ENCODE results near the gene PRKN.

PRKN gene

GRCh38 chr6:162363757-162364156, 363.8 kb downstream of the PRKN start:
- DNase-seq = no peak

GRCh38 chr6:162360901-162361567, 366.5 kb downstream of the PRKN start:
- no peak for DNase-seq

GRCh38 chr6:162358625-162359024, 368.9 kb downstream of the PRKN start:
- no peak for DNase-seq

GRCh38 chr6:162345051-162345511, 382.5 kb downstream of the PRKN start:
- no peak for DNase-seq

- DNase-seq = no peak
These were observed 382.9 kb downstream of the PRKN start for GRCh38 chr6:162344646-162345010.

DNA sequence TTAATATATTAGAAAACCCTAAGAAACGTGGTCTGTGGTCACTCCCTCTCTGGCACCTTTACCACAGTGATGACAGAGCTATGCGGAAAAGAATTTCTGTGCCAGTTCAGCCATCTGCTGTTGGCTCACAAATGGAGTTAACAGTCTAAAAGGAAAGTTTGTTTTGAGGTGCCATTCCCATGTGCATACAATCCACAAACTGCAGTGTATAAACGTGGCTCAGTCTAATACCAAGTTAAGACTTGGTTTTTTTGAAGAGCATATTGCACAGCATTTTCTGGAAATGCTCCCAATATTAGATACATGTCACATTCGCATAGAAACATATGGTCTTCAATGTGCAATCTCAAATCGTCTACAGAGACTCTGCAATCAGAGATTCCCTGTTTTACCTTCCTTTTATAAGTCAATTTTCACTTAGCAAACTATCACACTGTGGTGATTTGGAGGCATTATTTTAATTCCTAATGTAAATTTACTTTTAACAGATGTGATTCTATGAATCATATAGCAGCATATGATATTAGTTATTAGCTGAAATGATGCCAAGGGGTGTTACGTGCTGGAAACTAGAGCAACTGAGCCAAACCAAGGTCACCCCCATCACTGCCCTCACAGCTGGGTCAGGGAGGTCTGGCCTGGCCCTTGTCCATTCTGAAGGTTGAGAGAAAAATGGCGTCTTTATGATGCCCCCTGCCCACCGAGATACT, 383.5 kb downstream of the PRKN start:
- no peak for DNase-seq

DNA sequence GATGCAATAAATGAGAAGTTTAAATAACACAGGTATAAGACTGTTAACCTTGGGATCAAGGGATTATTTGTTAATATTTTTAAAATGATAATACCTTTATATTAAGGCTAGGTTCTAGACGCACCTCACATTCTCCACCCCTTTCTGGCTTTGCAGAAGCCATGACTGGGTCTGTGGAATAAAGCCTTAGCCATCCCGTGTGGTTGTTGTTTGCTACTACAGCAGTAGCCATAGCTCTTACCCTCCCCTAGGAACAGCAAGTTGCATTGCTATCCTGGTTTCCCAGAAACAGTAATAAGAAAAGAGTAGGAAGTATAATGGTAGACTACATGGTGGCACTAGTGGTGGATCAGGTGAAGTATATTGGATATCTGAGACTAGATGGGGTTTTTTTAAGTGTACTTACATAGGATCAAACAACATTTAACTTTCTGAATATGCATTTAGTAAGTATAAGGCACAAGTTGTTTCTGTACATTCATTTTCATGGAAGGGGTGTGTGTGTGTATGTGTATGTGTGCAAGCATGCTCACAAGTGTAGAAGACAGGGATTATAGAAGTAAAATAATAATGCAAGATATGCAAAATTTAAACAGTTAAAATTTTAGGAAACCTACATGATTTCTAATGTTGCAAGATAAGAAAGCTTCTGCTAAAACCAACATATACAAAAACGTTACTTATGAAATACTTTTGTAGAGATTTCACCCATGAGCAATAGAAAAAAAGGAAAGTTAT, 384.2 kb downstream of the PRKN start:
- DNase-seq = no peak

DNA sequence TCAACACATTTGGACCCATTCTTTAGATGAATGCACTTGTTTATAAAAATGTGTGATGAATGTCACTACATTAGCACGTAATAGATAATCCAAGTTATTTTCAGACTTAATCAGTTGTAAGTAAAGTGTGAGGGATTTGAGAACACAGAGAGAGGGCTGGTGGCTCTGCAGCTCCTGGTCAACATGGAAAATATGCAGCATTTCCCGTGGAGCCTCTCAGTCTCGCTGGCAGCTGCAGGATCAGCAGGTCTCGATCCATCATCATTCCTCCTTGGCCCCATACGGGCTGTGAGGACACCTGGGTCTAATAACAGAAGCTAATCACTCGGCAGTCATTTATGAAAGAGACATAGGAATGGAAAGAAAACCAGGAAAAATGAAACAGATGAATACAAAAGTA, 390.2 kb downstream of the PRKN start:
- no peak for DNase-seq

DNA sequence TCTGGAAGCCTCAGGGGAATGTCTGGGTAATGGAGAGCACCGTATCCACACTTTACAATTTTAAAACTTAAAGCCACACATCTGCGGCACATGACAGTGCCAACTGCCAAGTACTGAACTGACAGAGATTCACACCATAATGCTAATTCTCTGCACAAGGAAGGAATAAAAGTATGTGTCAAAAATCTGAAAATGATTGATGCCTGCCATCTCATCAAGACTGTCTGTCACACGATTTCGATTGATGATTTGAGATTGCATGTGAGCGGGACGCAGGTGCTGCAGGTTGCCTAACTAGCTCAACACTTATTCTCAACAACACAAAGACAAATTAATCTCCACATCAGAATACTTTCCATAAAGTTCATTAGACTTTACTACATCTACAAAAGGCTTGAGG, 391.2 kb downstream of the PRKN start:
- DNase-seq = no peak

- DNase-seq = no peak
These were observed 395.2 kb downstream of the PRKN start for GRCh38 chr6:162332365-162332764.

GRCh38 chr6:162331911-162332310, 395.7 kb downstream of the PRKN start:
- no peak for DNase-seq

- no peak for DNase-seq
These were observed 401.7 kb downstream of the PRKN start for GRCh38 chr6:162325826-162326225.

- DNase-seq = no peak
These were observed 402.5 kb downstream of the PRKN start for GRCh38 chr6:162325051-162325450.

DNA sequence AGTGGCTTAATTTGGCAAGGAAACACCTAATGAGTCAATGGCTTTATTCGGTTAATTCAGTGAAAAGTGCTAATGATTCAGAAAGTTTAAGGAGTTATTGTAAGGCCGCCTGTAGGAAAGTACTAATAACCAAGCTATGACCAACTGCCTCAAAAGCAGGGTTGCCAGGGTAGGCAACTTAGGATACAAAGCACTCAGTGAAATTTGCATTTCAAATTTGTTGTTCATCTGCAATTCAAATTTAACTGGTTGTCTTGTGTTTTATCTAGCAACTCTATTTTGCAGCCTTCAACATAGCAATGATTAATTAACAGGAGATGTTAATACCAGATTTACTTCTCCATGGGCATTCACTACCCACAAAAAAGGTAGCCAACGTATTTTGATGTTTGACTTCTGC, 412.3 kb downstream of the PRKN start:
- DNase-seq = no peak

DNA sequence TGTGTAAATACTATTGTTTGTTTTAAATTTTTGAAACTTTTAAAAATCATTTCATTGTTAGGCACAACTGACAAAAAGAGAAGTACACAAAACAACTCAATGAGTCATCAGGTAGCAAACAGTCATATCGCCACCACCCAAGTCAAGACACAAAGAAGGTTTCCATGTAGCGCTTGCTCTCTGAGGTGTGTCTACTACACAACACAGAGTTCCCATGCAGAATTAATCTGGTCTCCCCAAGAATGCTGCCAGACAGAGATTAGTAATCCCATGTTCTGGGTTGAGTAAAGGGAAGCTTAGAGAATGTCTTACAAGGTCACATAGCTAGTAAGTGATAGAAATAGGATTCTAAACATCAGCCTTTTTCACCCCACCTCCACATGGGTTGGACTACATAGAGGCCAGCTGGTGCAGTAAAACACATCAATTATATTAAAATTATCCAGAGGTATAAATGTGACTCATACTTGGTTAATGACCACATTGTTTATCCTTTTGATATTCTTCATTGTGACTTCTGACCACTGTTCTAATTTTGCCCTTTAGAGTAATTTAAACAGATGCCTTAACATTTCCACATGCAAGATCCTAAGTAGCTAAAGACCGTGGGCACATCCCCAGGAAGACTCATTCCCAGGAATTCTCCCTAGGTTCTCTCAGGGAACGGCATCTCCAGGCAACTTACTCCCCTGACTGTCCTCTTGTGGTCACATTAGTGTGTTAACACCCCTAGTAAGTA, 413.5 kb downstream of the PRKN start:
- no peak for DNase-seq

GRCh38 chr6:162307865-162308264, 419.7 kb downstream of the PRKN start:
- no peak for DNase-seq

GRCh38 chr6:162306616-162307015, 420.9 kb downstream of the PRKN start:
- DNase-seq = no peak

GRCh38 chr6:162301128-162301527, 426.4 kb downstream of the PRKN start:
- no peak for DNase-seq

DNA sequence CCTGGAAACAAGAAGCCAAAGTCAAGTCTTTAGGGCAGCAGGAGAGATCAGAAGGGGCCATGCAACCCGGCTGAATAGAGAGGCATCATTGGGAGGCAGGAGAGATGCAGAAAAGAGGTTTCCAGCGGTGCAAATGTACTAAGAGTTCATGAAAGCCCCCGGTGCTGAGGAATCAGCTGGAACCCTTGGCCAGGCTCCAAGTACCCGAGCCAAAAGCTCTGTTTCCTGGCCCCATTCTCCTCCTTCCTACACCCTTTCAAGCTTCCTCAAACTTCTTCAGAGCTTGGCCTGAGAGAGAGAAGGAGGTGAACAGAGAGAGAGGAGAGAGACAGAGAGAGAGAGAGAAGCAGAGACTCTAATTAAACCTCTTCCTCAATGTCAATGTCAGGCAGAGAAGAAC, 433.5 kb downstream of the PRKN start:
- DNase-seq = no peak

- DNase-seq = no peak
These were observed 434.7 kb downstream of the PRKN start for GRCh38 chr6:162292915-162293314.

- no peak for DNase-seq
These were observed 436.6 kb downstream of the PRKN start for GRCh38 chr6:162290846-162291465.

- DNase-seq = no peak
These were observed 437.6 kb downstream of the PRKN start for GRCh38 chr6:162289972-162290371.

GRCh38 chr6:162273986-162274385, 453.6 kb downstream of the PRKN start:
- no peak for DNase-seq

All from 8988T (cell line).